Coronary artery (tissue), 2 donors: ENCODE results near the gene LAMA4.

Experiments
- DNase-seq: peaks from one replicate; pipeline ENCODE4 v3.0.0-alpha.2; 2017; ENCODE audit warnings: low spot score
- H3K27ac ChIP-seq, 2 donors: fragments of 200-600 bp; sonication (generic); one replicate each; pipeline ENCODE4 v1.5.1; 2016 to 2019
- H3K4me3 ChIP-seq: fragments of 200-600 bp; sonication (generic); 2 replicates; pipeline ENCODE4 v1.5.1; 2016; ENCODE audit warnings: mild to moderate bottlenecking, moderate library complexity
- CTCF ChIP-seq: fragments of 200-600 bp; sonication (generic); IDR thresholded peaks from one replicate; pipeline ENCODE4 v1.5.1; 2019; ENCODE audit warnings: antibody characterized with exemption

The LAMA4 gene

GRCh38 chr6:112163295-112164257 is 90.8 kb downstream of the LAMA4 start:
- H3K4me3 ChIP-seq = no peak overlapping the region
- DNase-seq = no peak
- TF ChIP-seq CTCF = peak; percentile 59
- H3K27ac ChIP-seq = no peak overlapping the region

- H3K27ac ChIP-seq = no peak overlapping the region
- no peak overlapping the region for H3K4me3 ChIP-seq
- no peak for DNase-seq
- TF ChIP-seq CTCF = no peak
Measured at GRCh38 chr6:112160745-112161144, 93.6 kb downstream of the LAMA4 start.

GRCh38 chr6:112156668-112157067 is 97.7 kb downstream of the LAMA4 start:
- TF ChIP-seq CTCF = no peak
- no peak overlapping the region for H3K4me3 ChIP-seq
- no peak overlapping the region for H3K27ac ChIP-seq
- DNase-seq = no peak

GRCh38 chr6:112155886-112156285 is 98.5 kb downstream of the LAMA4 start:
- DNase-seq = no peak
- Histone ChIP-seq H3K27ac (peak overlapping the region in 1 of 2 donors; percentile 39), H3K4me3 (no peak overlapping the region)
- no peak for TF ChIP-seq CTCF

GRCh38 chr6:112154711-112155110 is 99.7 kb downstream of the LAMA4 start:
- Histone ChIP-seq H3K27ac (no peak overlapping the region), H3K4me3 (no peak overlapping the region)
- TF ChIP-seq CTCF = no peak
- no peak for DNase-seq

- TF ChIP-seq CTCF = no peak
- DNase-seq = no peak
- Histone ChIP-seq H3K27ac (no peak overlapping the region), H3K4me3 (no peak overlapping the region)
Measured at GRCh38 chr6:112153926-112154607, 100.3 kb downstream of the LAMA4 start.
